Left lung (tissue), 10 donors: Measurements from ENCODE around the gene ADGRG2. TPM values are rescaled to one million over a fixed set of nuclear protein-coding genes. Genes with fewer than 3 reads are reported as not detected.

Source experiments
- ATAC-seq: fragments of 200-7000 bp; cut with Tn5 transposase; one replicate; pipeline ENCODE4 v1.9.1; 2020; ENCODE audit warnings: moderate library complexity
- DNase-seq, 4 donors: peaks; one replicate each; pipeline ENCODE4 v3.0.0-alpha.2; 2013 to 2020
- H3K27ac ChIP-seq, 2 donors: fragments of 200-600 bp; sonication (generic) in 1 of 2; one replicate each; pipeline versions ENCODE4 v1.5.0 to v1.8.0; 2020 to 2021
- H3K27me3 ChIP-seq, 2 donors: fragments of 200-600 bp; sonication (generic) in 1 of 2; one replicate each; pipeline versions ENCODE4 v1.5.0 to v1.8.0; 2020 to 2021
- H3K36me3 ChIP-seq, 2 donors: fragments of 200-600 bp; sonication (generic) in 1 of 2; one replicate each; pipeline versions ENCODE4 v1.5.0 to v1.8.0; 2020 to 2021
- H3K4me1 ChIP-seq, 2 donors: fragments of 200-600 bp; one replicate each; pipeline ENCODE4 v1.8.0; 2021
- H3K4me3 ChIP-seq, 2 donors: fragments of 200-600 bp; sonication (generic) in 1 of 2; one replicate each; pipeline versions ENCODE4 v1.5.0 to v1.8.0; 2020 to 2021; ENCODE audit warnings: mild to moderate bottlenecking in 1 of 2
- H3K9me3 ChIP-seq, 2 donors: fragments of 200-600 bp; sonication (generic) in 1 of 2; one replicate each; pipeline versions ENCODE4 v1.5.0 to v1.8.0; 2020 to 2021
- intact Hi-C, 2 donors: fragments of 100-400 bp; cut with DNase I; formaldehyde crosslinking; loops; one replicate each; pipeline versions ENCODE4 v1.11.2 to v1.14.2; 2022
- polyA plus RNA-seq, 6 donors: library from polyadenylated mRNA; unstranded; fragments of 120-200 nt; gene quantifications; one replicate each; pipeline ENCODE4 v1.2.1, GENCODE V29; 2013; ENCODE audit not compliant: insufficient read length in 6 of 6
- total RNA-seq, 2 donors: library from RNA; stranded (reverse); fragmentation: NEBNext Ultra II Directional; extraction: Animal tissue kit (Norgen Biotek cat#: 25700); gene quantifications; one replicate each; pipeline ENCODE4 v1.2.1, GENCODE V29; 2021
- TF ChIP-seq, protein P1 (sequence below), 2 donors: fragments of 200-600 bp; sonication (generic) in 1 of 2; IDR thresholded peaks; one replicate each; pipeline versions ENCODE4 v1.5.0 to v1.8.0; 2021; ENCODE audit warnings: antibody characterized with exemption in 2 of 2
- donor health status: DM: no; HTN: yes; CAD: no.
- donor health status: DM: no; HTN: no; CAD: no.

ADGRG2 gene
- total and polyA plus RNA-seq, 8 donors = 2.2 to 4.8 (median 2.7) TPM

DNA sequence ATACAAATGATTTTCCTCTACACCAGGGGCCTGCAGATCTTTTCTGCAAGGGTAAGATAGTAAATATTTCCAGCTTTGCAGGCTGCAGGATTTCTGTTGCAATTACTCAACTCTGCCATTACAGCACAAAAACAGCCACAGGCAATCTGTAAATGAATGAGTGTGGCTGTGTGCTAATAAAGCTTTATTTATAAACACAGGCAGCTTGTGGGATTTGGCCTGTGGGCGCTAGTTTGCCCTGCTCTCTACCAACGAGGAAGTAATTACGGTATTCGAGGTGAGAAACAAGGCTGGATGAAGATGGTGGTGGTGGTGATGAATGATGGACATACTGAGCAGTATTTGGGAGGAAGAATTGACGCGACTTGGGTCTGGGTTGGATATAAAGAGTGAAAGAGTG is 30.7 kb downstream of the ADGRG2 start:
- DNase-seq = no peak

DNA sequence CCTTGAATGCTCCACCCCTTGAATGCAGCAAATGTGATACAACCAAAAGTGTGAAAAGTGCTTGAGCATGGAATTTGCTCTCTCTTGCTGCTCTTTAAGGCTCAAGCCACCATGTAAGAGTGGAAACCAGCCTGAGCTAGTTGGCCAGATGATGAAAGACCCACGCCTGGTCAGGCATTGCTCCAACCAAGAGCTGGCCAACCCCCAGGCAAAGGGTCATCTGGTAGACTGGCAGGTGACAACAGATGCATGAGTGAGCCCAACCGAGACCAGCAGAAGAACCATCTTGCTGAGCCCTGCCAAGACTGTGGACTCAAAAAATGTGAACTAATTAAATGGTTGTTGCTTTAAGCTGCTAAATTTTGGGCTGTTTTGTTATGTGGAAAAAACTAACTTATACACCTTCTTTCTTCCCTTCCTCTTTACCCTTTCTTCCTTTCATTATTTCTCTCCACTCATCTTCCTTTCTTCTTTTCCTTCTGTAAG is 32.7 kb downstream of the ADGRG2 start:
- ATAC-seq (no peak), DNase-seq (no peak)
- TF ChIP-seq, protein P1, sequence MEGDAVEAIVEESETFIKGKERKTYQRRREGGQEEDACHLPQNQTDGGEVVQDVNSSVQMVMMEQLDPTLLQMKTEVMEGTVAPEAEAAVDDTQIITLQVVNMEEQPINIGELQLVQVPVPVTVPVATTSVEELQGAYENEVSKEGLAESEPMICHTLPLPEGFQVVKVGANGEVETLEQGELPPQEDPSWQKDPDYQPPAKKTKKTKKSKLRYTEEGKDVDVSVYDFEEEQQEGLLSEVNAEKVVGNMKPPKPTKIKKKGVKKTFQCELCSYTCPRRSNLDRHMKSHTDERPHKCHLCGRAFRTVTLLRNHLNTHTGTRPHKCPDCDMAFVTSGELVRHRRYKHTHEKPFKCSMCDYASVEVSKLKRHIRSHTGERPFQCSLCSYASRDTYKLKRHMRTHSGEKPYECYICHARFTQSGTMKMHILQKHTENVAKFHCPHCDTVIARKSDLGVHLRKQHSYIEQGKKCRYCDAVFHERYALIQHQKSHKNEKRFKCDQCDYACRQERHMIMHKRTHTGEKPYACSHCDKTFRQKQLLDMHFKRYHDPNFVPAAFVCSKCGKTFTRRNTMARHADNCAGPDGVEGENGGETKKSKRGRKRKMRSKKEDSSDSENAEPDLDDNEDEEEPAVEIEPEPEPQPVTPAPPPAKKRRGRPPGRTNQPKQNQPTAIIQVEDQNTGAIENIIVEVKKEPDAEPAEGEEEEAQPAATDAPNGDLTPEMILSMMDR (IDR thresholded peaks at IDR 0.05) = no peak
- Histone ChIP-seq H3K9me3 (peaks cover 0 to 7% of the 10 kb centered on the region in 2 donors), H3K4me1 (no peaks in the 10 kb centered on the region), H3K36me3 (no peaks in the 10 kb centered on the region), H3K4me3 (no peak overlapping the region), H3K27ac (no peak overlapping the region), H3K27me3 (no peaks in the 10 kb centered on the region)
- intact Hi-C loops = no loop called here

More for the DNA sequence above, 30.7 kb downstream of the ADGRG2 start:
- H3K36me3 ChIP-seq = no peaks in the 10 kb centered on the region
- H3K9me3 ChIP-seq = peaks cover 0 to 7% of the 10 kb centered on the region in 2 donors
- TF ChIP-seq, protein P1 (IDR thresholded peaks at IDR 0.05) = no peak
- intact Hi-C loops = no loop called here
- H3K27ac ChIP-seq = no peak overlapping the region
- H3K4me1 ChIP-seq = no peaks in the 10 kb centered on the region
- H3K27me3 ChIP-seq = no peaks in the 10 kb centered on the region
- no peak for ATAC-seq
- no peak overlapping the region for H3K4me3 ChIP-seq

DNA sequence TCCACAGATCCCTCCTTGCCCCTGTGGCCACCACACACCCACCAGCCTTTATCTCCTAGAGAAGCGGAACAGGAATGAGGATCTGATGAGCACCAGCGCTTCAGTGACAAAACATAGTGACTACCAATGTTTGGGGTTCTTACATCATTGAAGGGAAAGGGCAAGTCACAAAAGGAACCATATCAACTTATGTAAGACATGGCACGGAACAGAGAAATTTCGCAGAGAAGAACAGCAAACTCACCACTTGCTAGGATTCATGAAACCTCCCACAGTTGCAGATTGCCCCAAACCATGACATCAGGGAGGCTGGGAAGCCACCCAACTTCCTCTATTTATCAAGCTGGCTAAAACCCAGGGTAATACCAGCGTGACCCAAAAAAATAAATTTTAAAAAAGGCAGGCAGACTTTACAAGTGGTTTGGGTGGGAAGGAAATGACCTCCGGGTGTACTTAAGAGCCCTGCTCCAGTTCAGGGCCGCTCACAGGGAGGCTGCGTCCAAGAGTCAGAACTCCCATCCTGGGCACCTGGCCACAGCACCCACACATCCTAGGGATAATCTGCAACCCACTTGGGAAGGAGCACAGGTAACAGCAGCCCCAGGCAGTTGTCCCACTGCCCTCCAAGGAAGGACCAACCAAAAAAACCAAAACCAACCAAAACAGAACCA is 36.0 kb downstream of the ADGRG2 start:
- Histone ChIP-seq H3K27me3 (no peaks in the 10 kb centered on the region), H3K4me1 (no peaks in the 10 kb centered on the region), H3K36me3 (no peaks in the 10 kb centered on the region), H3K27ac (no peak overlapping the region), H3K9me3 (peaks cover 0 to 7% of the 10 kb centered on the region in 2 donors), H3K4me3 (no peak overlapping the region)
- peak; percentile 40 for ATAC-seq
- DNase-seq = no peak
- intact Hi-C loops = no loop called here
- TF ChIP-seq, protein P1 (IDR thresholded peaks at IDR 0.05) = no peak

DNA sequence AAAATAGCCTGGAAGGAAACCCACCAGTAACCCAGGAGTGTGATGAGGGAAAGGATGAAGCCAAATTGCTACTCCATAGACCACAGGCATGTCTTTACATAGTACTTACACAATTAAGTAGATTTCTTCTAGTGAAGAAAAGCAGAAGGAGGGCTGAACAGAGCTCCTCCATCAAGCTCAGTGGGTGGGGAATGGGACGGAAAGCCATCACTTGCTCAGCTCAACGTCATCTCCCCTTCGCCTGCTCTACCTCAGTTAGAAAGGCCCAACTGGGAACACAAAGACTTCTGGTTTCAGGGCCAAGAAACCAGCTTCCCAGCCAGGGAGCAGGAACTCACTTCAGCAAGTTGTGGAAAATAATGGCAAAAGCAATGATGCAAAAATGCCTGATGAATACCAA is 36.6 kb downstream of the ADGRG2 start:
- intact Hi-C loops = no loop called here
- DNase-seq = no peak
- no peak overlapping the region for H3K27ac ChIP-seq
- H3K27me3 ChIP-seq = no peaks in the 10 kb centered on the region
- ATAC-seq = no peak
- no peaks in the 10 kb centered on the region for H3K36me3 ChIP-seq
- no peaks in the 10 kb centered on the region for H3K4me1 ChIP-seq
- peaks cover 0 to 7% of the 10 kb centered on the region in 2 donors for H3K9me3 ChIP-seq
- TF ChIP-seq, protein P1 (IDR thresholded peaks at IDR 0.05) = no peak
- no peak overlapping the region for H3K4me3 ChIP-seq

DNA sequence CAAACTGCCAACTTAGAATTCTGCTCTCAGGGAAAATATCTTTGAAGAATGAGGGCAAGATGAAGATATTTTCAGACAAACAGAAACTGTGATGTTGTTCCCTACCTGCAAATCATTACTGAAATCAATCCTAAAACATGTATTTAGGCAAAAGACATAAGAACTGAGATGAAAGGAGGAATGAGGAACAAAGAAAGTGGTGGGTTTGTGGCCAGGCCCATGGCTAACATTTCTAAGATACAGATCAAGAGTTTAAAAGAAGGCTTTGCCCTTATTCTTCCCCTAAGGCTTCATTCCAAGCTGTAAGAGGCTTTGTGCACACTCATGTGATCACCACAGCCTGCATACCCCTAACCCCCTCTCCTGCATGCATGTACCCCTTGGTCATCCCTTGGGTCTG is 46.5 kb downstream of the ADGRG2 start:
- Histone ChIP-seq H3K27me3 (no peaks in the 10 kb centered on the region), H3K36me3 (no peaks in the 10 kb centered on the region), H3K4me3 (no peak overlapping the region), H3K4me1 (no peaks in the 10 kb centered on the region), H3K9me3 (no peaks in the 10 kb centered on the region), H3K27ac (no peak overlapping the region)
- DNase-seq (no peak), ATAC-seq (no peak)
- TF ChIP-seq, protein P1 (IDR thresholded peaks at IDR 0.05) = no peak
- intact Hi-C loops = no loop called here
